HG03439 (cell line): Measurements from ENCODE around the gene NHLH1.
A peak's percentile ranks its signal among the peaks of the same experiment; 100 is the strongest.

Source experiments
- ATAC-seq: cut with Tn5 transposase; IDR thresholded peaks from one replicate; pipeline ENCODE4 v1.9.1; 2021; ENCODE audit warnings: mild to moderate bottlenecking, moderate library complexity; ENCODE audit not compliant: unreplicated experiment

Gene NHLH1

GRCh38 chr1:160366731-160367515, at the start of gene NHLH1:
NHLH1 (plus strand) TSS chr1:160367071; CDS start chr1:160370732, 3,661 bp downstream.
- ATAC-seq: no peak

- no peak for ATAC-seq
Observed at GRCh38 chr1:160322831-160323230, 44.0 kb upstream of the NHLH1 start.

- ATAC-seq: no peak
Observed at GRCh38 chr1:160325252-160325651, 41.6 kb upstream of the NHLH1 start.

- no peak for ATAC-seq
Observed at GRCh38 chr1:160326418-160326817, 40.5 kb upstream of the NHLH1 start.

- ATAC-seq: no peak
Observed at GRCh38 chr1:160328184-160328583, 38.7 kb upstream of the NHLH1 start.

- ATAC-seq: no peak
Observed at GRCh38 chr1:160330119-160330518, 36.8 kb upstream of the NHLH1 start.

GRCh38 chr1:160332516-160332915, 34.4 kb upstream of the NHLH1 start:
- no peak for ATAC-seq

GRCh38 chr1:160338580-160338979, 28.3 kb upstream of the NHLH1 start:
- ATAC-seq: no peak

GRCh38 chr1:160340146-160340545, 26.7 kb upstream of the NHLH1 start:
- no peak for ATAC-seq

- ATAC-seq: no peak
Observed at GRCh38 chr1:160340866-160341265, 26.0 kb upstream of the NHLH1 start.

GRCh38 chr1:160342526-160342925, 24.3 kb upstream of the NHLH1 start:
- ATAC-seq: no peak

- ATAC-seq: peak; percentile 96
Observed at GRCh38 chr1:160342953-160343869, 23.7 kb upstream of the NHLH1 start, which contains the start of the genes COPA and NCSTN. COPA (minus strand) TSS chr1:160343250; CDS start chr1:160343170, 80 bp downstream. NCSTN (plus strand) TSS chr1:160343383; CDS start chr1:160343397, 14 bp downstream.

GRCh38 chr1:160344241-160344640, 22.6 kb upstream of the NHLH1 start:
- no peak for ATAC-seq

- no peak for ATAC-seq
Observed at GRCh38 chr1:160344936-160345335, 21.9 kb upstream of the NHLH1 start.

- ATAC-seq: no peak
Observed at GRCh38 chr1:160346463-160346862, 20.4 kb upstream of the NHLH1 start.

GRCh38 chr1:160346958-160347357, 19.9 kb upstream of the NHLH1 start:
- no peak for ATAC-seq

GRCh38 chr1:160351629-160352028, 15.2 kb upstream of the NHLH1 start:
- ATAC-seq: no peak

GRCh38 chr1:160352555-160352954, 14.3 kb upstream of the NHLH1 start:
- ATAC-seq: no peak

- ATAC-seq: no peak
Observed at GRCh38 chr1:160353223-160353622, 13.6 kb upstream of the NHLH1 start.

- ATAC-seq: no peak
Observed at GRCh38 chr1:160354388-160354985, 12.4 kb upstream of the NHLH1 start.

GRCh38 chr1:160357286-160358002, 9.4 kb upstream of the NHLH1 start:
- no peak for ATAC-seq
